Lung (tissue), 13 donors: ENCODE data around the gene HOMEZ. TPM values are rescaled to one million over a fixed set of nuclear protein-coding genes. Genes with fewer than 3 reads are reported as not detected.
"Not testable (repeated sequence)": the region's sequence is repeated elsewhere in the genome, so short reads cannot be mapped to it uniquely, and the experiment has no call there.

ENCODE experiments used
- ATAC-seq: fragments of 200-7000 bp; cut with Tn5 transposase; one replicate; pipeline ENCODE4 v1.9.1; 2020; ENCODE audit warnings: moderate number of reproducible peaks; ENCODE audit not compliant: insufficient read depth, low FRiP score
- DNase-seq, 3 donors: peaks; one replicate each; pipeline ENCODE4 v3.0.0-alpha.2; 2013 to 2017
- H3K27ac ChIP-seq, 2 donors: one replicate each; pipeline ENCODE4 v1.5.1; 2013; ENCODE audit warnings: mild to moderate bottlenecking in 2 of 2, moderate library complexity in 2 of 2, control low read depth in 1 of 2, inconsistent platforms in 1 of 2, low read depth in 1 of 2, low read length in 1 of 2
- H3K27me3 ChIP-seq, 3 donors: one replicate each; pipeline ENCODE4 v1.5.1; 2013; ENCODE audit warnings: low read length in 2 of 3; ENCODE audit not compliant: control insufficient read depth in 3 of 3, insufficient read depth in 3 of 3
- H3K36me3 ChIP-seq, 4 donors: one replicate each; pipeline ENCODE4 v1.5.1; 2013; ENCODE audit warnings: low read length in 4 of 4, mild to moderate bottlenecking in 1 of 4, moderate library complexity in 1 of 4; ENCODE audit not compliant: control insufficient read depth in 4 of 4, insufficient read depth in 4 of 4
- H3K4me1 ChIP-seq, 5 donors: one replicate each; pipeline ENCODE4 v1.5.1; 2013; ENCODE audit warnings: low read length in 5 of 5, mild to moderate bottlenecking in 2 of 5, moderate library complexity in 1 of 5; ENCODE audit not compliant: control insufficient read depth in 5 of 5, insufficient read depth in 5 of 5
- H3K4me3 ChIP-seq: one replicate; pipeline ENCODE4 v1.5.1; 2013; ENCODE audit warnings: mild to moderate bottlenecking, control low read depth, moderate library complexity
- H3K9ac ChIP-seq, 2 donors: one replicate each; pipeline ENCODE4 v1.5.1; 2013; ENCODE audit warnings: low read length in 2 of 2, control low read depth in 1 of 2; ENCODE audit not compliant: insufficient read depth in 1 of 2
- H3K9me3 ChIP-seq, 4 donors: one replicate each; pipeline ENCODE4 v1.5.1; 2013; ENCODE audit warnings: low read length in 3 of 4, mild to moderate bottlenecking in 1 of 4, moderate library complexity in 1 of 4; ENCODE audit not compliant: control insufficient read depth in 4 of 4, insufficient read depth in 3 of 4
- CTCF ChIP-seq: IDR thresholded peaks from 2 replicates; pipeline ENCODE4 v1.5.1; 2012; ENCODE audit warnings: mild to moderate bottlenecking; ENCODE audit errors: control extremely low read depth, extremely low read depth
- WGBS, 2 donors: extraction: QIAGEN DNeasy Blood & Tissue Kit; methylation state at CpG; one replicate each; pipeline ENCODE4 v1.1.7; 2013; 5-methylcytosine and 5-hydroxymethylcytosine counted together
- polyA plus RNA-seq, 2 donors: library from polyadenylated mRNA; stranded (reverse); fragments of 200-250 nt; gene quantifications; one replicate each; pipeline ENCODE4 v1.2.1, GENCODE V29; 2013
- small RNA-seq: library from RNA; depleted of rRNA; stranded (forward); fragments of <200 nt; gene quantifications from one replicate; pipeline ENCODE3, GENCODE V24; 2014; ENCODE audit warnings: low replicate concordance
- total RNA-seq, 2 donors: library from RNA; depleted of rRNA in 1 of 2; stranded (reverse); fragments of >200 nt in 1 of 2; gene quantifications; one replicate each; pipeline ENCODE4 v1.2.1, GENCODE V29; 2014 to 2021
- donor health status: control.
- donor health status: control.
- donor health status: Bipolar disorder and iron deficiency.
- donor health status: healthy.
- donor health status: DM: yes; HTN: yes; CAD: no.

HOMEZ gene
- total and polyA plus RNA-seq, 4 donors = 6.1 to 13.4 (median 8.4) TPM

- 72 to 75% methylated on average over 4 of the region's 4 CpGs for WGBS, 2 donors
- TF ChIP-seq CTCF = no peak
- no peak overlapping the region for H3K27ac ChIP-seq
- no peaks in the 10 kb centered on the region for H3K27me3 ChIP-seq
- H3K9me3 ChIP-seq = no peaks in the 10 kb centered on the region
- ATAC-seq (no peak), DNase-seq (no peak)
- no peaks in the 10 kb centered on the region for H3K36me3 ChIP-seq
- H3K4me3 ChIP-seq = no peak overlapping the region
- H3K4me1 ChIP-seq = no peaks in the 10 kb centered on the region
- no peak overlapping the region for H3K9ac ChIP-seq
Measured at GRCh38 chr14:23227566-23227965, 58.4 kb downstream of the HOMEZ start.

DNA sequence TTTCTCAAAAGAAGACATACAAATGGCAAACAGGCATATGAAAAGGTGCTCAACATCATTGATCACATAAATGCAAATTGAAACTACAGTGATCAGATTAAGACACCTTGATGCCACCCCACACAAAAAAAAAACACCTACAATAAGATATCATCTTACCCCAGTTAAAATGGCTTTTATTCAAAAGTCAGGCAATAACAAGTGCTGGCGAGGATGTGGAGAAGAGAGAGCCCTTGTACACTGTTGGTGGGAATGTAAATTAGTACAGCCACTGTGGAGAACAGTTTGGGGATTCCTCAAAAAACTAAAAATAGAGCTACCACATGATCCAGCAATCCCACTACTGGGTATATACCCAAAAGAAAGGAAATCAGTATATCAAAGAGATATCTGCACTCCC, 61.0 kb downstream of the HOMEZ start:
- not testable (repeated sequence) for H3K9me3 ChIP-seq, ATAC-seq, H3K4me1 ChIP-seq, H3K27ac ChIP-seq, H3K9ac ChIP-seq, DNase-seq, H3K4me3 ChIP-seq, H3K36me3 ChIP-seq, H3K27me3 ChIP-seq
- 86 to 93% methylated on average over 1 of the region's 1 CpG for WGBS, 2 donors

Small RNAs within 50 kb of the gene (small RNA-seq; reads per million reads assigned to genes)
- gene AL049829.1 (not detected), gene RNU6-1046P (not detected)

Other genes starting within 250 kb of the HOMEZ start
- not detected for gene PSMB11, start 243.9 kb downstream of the HOMEZ start, total RNA-seq
- not detected for gene PSMB11, start 243.9 kb downstream of the HOMEZ start, polyA plus RNA-seq
- gene CDH24, start 228.6 kb downstream of the HOMEZ start, total RNA-seq = 1 to 10 TPM; 4.2 to 4.6 TPM
- 1 to 10 TPM; 2.0 to 4.8 TPM for gene CDH24, start 228.6 kb downstream of the HOMEZ start, polyA plus RNA-seq
- gene ACIN1, start 191.0 kb downstream of the HOMEZ start, total RNA-seq = 100 to 1,000 TPM; 125 to 154 TPM
- gene ACIN1, start 191.0 kb downstream of the HOMEZ start, polyA plus RNA-seq = 100 to 1,000 TPM in 1 of 2 donors, 10 to 100 TPM in 1; 76.3 to 106 TPM
- gene C14orf119, start 190.6 kb downstream of the HOMEZ start, total RNA-seq = 10 to 100 TPM; 23.9 to 56.7 TPM
- gene C14orf119, start 190.6 kb downstream of the HOMEZ start, polyA plus RNA-seq = 10 to 100 TPM; 26.0 to 64.9 TPM
- not detected for gene CIROP, start 181.1 kb downstream of the HOMEZ start, total RNA-seq
- not detected for gene CIROP, start 181.1 kb downstream of the HOMEZ start, polyA plus RNA-seq
- gene CEBPE, start 166.9 kb downstream of the HOMEZ start, total RNA-seq = under 1 TPM in 1 of 2 donors, not detected in 1; 0.67 TPM
- 1 to 10 TPM in 1 of 2 donors, under 1 TPM in 1; 0.16 to 3.5 TPM for gene CEBPE, start 166.9 kb downstream of the HOMEZ start, polyA plus RNA-seq
- gene SLC7A8, start 102.5 kb downstream of the HOMEZ start, total RNA-seq = 10 to 100 TPM; 54.4 to 74.0 TPM
- gene SLC7A8, start 102.5 kb downstream of the HOMEZ start, polyA plus RNA-seq = 10 to 100 TPM; 28.1 to 29.5 TPM
- not detected for gene RNF212B, start 48.2 kb downstream of the HOMEZ start, total RNA-seq
- under 1 TPM in 1 of 2 donors, not detected in 1; 0.09 TPM for gene RNF212B, start 48.2 kb downstream of the HOMEZ start, polyA plus RNA-seq
- gene PPP1R3E, start 16.7 kb upstream of the HOMEZ start, total RNA-seq = 10 to 100 TPM in 1 of 2 donors, 1 to 10 TPM in 1; 7.5 to 14.5 TPM
- 10 to 100 TPM in 1 of 2 donors, 1 to 10 TPM in 1; 7.1 to 16.4 TPM for gene PPP1R3E, start 16.7 kb upstream of the HOMEZ start, polyA plus RNA-seq
- 10 to 100 TPM; 20.8 to 52.8 TPM for gene BCL2L2, start 20.7 kb upstream of the HOMEZ start, total RNA-seq
- 10 to 100 TPM; 31.0 to 48.6 TPM for gene BCL2L2, start 20.7 kb upstream of the HOMEZ start, polyA plus RNA-seq
- gene PABPN1, start 35.3 kb upstream of the HOMEZ start, total RNA-seq = 100 to 1,000 TPM in 1 of 2 donors, 10 to 100 TPM in 1; 66.0 to 116 TPM
- gene PABPN1, start 35.3 kb upstream of the HOMEZ start, polyA plus RNA-seq = 100 to 1,000 TPM in 1 of 2 donors, 10 to 100 TPM in 1; 88.8 to 183 TPM
- 10 to 100 TPM; 13.4 to 27.3 TPM for gene SLC22A17, start 66.8 kb upstream of the HOMEZ start, total RNA-seq
- gene SLC22A17, start 66.8 kb upstream of the HOMEZ start, polyA plus RNA-seq = 1 to 10 TPM; 5.4 to 6.0 TPM
- gene EFS, start 79.0 kb upstream of the HOMEZ start, total RNA-seq = 10 to 100 TPM; 18.2 to 19.9 TPM
- gene EFS, start 79.0 kb upstream of the HOMEZ start, polyA plus RNA-seq = 1 to 10 TPM; 6.5 to 7.3 TPM
- gene IL25, start 86.7 kb upstream of the HOMEZ start, total RNA-seq = not detected
- gene IL25, start 86.7 kb upstream of the HOMEZ start, polyA plus RNA-seq = not detected
- gene CMTM5, start 90.9 kb upstream of the HOMEZ start, total RNA-seq = 1 to 10 TPM in 1 of 2 donors, under 1 TPM in 1; 0.55 to 2.0 TPM
- 1 to 10 TPM in 1 of 2 donors, under 1 TPM in 1; 0.79 to 3.3 TPM for gene CMTM5, start 90.9 kb upstream of the HOMEZ start, polyA plus RNA-seq
- 1 to 10 TPM in 1 of 2 donors, not detected in 1; 7.1 TPM for gene MYH6, start 122.1 kb upstream of the HOMEZ start, total RNA-seq
- gene MYH6, start 122.1 kb upstream of the HOMEZ start, polyA plus RNA-seq = under 1 TPM; 0.25 to 0.28 TPM
- under 1 TPM in 1 of 2 donors, not detected in 1; 0.09 TPM for gene MYH7, start 149.5 kb upstream of the HOMEZ start, total RNA-seq
- under 1 TPM; 0.02 to 0.19 TPM for gene MYH7, start 149.5 kb upstream of the HOMEZ start, polyA plus RNA-seq
- gene NGDN, start 183.6 kb upstream of the HOMEZ start, total RNA-seq = 10 to 100 TPM; 31.6 to 52.4 TPM
- 10 to 100 TPM; 42.0 to 47.4 TPM for gene NGDN, start 183.6 kb upstream of the HOMEZ start, polyA plus RNA-seq